ENCODE data around the gene ADGRD2. TPM values are rescaled to one million over a fixed set of nuclear protein-coding genes. Genes with fewer than 3 reads are reported as not detected.

The ADGRD2 gene
- total RNA-seq, 3 donors from 2014 or later (not counting 1 experiment from before 2014, with no cell fraction given), result not detected

DNA sequence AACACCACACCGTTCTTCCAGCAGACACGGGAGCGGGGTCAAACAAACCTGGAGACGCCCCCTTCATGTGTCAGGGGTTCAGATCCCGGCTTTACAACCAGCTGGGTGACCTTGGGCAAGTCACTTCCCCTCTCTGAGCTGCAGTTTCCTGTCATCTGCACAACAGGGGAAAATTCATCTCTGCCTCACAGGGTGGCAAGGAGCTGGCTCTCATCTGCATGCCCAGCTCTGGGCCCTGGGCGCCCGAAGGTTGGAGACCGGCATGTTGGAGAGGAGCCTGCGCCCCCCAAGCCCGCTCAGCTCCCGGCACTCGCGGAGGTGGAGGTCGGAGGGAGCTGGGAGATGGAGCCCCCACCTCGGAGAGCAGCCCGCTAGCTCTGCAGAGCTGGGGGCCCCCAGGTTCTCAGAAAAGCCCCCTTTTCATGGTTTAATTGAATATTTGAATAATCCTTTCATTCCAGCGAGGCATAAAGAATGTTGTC is 36.6 kb downstream of the ADGRD2 start:
- no peaks in the 10 kb centered on the region for H3K9me3 Mint-ChIP-seq
- Histone ChIP-seq H3K27me3 (ENCODE audit: control insufficient read depth, insufficient read depth, low read length) (no peaks in the 10 kb centered on the region), H3K4me3 (ENCODE audit: low read length) (no peak overlapping the region), H3K36me3 (ENCODE audit: control insufficient read depth, insufficient read depth, low read length) (no peaks in the 10 kb centered on the region), H3K4me1 (ENCODE audit: control insufficient read depth, insufficient read depth, low read length) (no peaks in the 10 kb centered on the region), H3K27ac (ENCODE audit: low read length) (no peak overlapping the region), H3K9me3 (ENCODE audit: control insufficient read depth, insufficient read depth, low read length) (no peaks in the 10 kb centered on the region)
- intact Hi-C loops (cut with micrococcal nuclease), result no loop called here
- TF ChIP-seq, protein P1, sequence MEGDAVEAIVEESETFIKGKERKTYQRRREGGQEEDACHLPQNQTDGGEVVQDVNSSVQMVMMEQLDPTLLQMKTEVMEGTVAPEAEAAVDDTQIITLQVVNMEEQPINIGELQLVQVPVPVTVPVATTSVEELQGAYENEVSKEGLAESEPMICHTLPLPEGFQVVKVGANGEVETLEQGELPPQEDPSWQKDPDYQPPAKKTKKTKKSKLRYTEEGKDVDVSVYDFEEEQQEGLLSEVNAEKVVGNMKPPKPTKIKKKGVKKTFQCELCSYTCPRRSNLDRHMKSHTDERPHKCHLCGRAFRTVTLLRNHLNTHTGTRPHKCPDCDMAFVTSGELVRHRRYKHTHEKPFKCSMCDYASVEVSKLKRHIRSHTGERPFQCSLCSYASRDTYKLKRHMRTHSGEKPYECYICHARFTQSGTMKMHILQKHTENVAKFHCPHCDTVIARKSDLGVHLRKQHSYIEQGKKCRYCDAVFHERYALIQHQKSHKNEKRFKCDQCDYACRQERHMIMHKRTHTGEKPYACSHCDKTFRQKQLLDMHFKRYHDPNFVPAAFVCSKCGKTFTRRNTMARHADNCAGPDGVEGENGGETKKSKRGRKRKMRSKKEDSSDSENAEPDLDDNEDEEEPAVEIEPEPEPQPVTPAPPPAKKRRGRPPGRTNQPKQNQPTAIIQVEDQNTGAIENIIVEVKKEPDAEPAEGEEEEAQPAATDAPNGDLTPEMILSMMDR (IDR thresholded peaks at IDR 0.05), result no peak
- no peak overlapping the region for H3K4me3 Mint-ChIP-seq
- 74% methylated on average over 17 of the region's 17 CpGs for WGBS (ENCODE audit: insufficient coverage)
- H3K27ac Mint-ChIP-seq, result no peak overlapping the region
- H3K27me3 Mint-ChIP-seq (ENCODE audit: low read depth in 2 of 2), result peaks cover 2 to 5% of the 10 kb centered on the region in 2 donors
- no peaks in the 10 kb centered on the region for H3K36me3 Mint-ChIP-seq
- ATAC-seq, result no peak
- no peak for DNase-seq
- H3K4me1 Mint-ChIP-seq, result no peaks in the 10 kb centered on the region

DNA sequence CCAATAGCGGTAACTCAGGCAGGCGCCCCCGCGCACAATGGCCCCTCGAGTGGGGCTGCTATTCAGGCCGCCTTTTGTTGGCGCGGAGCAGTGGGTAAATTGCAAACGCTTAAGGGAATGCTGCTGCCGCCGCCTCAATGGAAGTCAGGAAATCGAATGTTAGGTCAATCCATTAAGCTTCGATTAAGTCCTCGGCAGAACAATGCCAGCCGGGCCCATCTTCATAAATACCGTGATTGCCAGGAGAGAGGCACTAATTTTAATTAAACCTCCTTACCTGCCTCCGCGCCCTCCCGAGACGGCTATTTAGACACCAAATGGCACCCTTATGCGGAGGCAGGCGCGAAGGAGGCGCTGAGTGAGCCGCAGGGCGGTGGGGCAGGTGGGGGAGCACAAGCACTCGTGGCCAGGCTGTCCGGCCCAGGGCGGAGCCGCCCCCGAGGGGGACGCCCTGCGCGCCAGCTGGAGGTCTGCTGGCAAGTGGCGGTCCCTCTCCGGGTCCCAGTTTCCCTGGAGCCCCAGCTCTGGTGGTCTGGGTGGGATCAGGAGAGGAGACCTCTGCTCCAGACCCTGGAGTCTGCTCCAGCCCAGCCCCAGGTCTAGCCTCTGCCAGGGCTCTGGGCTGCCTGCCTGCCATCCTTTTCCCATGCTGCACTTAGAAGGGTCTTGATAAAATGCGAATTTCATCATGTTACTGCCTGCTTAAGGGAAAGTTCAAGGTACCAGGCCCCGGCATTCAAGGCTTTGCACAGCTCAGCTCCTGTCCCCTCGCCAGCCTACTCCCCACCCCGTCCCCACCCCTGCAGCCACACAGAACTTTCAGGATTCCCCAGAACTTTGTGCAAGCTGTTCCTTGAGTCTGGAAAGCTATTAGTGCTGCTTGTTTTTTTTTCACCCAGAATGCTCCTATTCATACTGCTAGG is 37.3 kb downstream of the ADGRD2 start:
- H3K36me3 Mint-ChIP-seq, result no peaks in the 10 kb centered on the region
- 86% methylated on average over 40 of the region's 40 CpGs for WGBS (ENCODE audit: insufficient coverage)
- DNase-seq, result no peak
- H3K27ac Mint-ChIP-seq, result no peak overlapping the region
- H3K4me3 ChIP-seq (ENCODE audit: low read length), result no peak overlapping the region
- no peak overlapping the region for H3K4me3 Mint-ChIP-seq
- H3K4me1 Mint-ChIP-seq, result no peaks in the 10 kb centered on the region
- H3K9me3 ChIP-seq (ENCODE audit: control insufficient read depth, insufficient read depth, low read length), result no peaks in the 10 kb centered on the region
- H3K27me3 Mint-ChIP-seq (ENCODE audit: low read depth in 2 of 2), result peaks cover 2 to 5% of the 10 kb centered on the region in 2 donors
- ATAC-seq, result no peak
- intact Hi-C loops (cut with micrococcal nuclease), result no loop called here
- H3K27me3 ChIP-seq (ENCODE audit: control insufficient read depth, insufficient read depth, low read length), result no peaks in the 10 kb centered on the region
- no peaks in the 10 kb centered on the region for H3K9me3 Mint-ChIP-seq
- TF ChIP-seq, protein P1 (IDR thresholded peaks at IDR 0.05), result no peak
- no peaks in the 10 kb centered on the region for H3K36me3 ChIP-seq (ENCODE audit: control insufficient read depth, insufficient read depth, low read length)
- no peaks in the 10 kb centered on the region for H3K4me1 ChIP-seq (ENCODE audit: control insufficient read depth, insufficient read depth, low read length)
- no peak overlapping the region for H3K27ac ChIP-seq (ENCODE audit: low read length)

DNA sequence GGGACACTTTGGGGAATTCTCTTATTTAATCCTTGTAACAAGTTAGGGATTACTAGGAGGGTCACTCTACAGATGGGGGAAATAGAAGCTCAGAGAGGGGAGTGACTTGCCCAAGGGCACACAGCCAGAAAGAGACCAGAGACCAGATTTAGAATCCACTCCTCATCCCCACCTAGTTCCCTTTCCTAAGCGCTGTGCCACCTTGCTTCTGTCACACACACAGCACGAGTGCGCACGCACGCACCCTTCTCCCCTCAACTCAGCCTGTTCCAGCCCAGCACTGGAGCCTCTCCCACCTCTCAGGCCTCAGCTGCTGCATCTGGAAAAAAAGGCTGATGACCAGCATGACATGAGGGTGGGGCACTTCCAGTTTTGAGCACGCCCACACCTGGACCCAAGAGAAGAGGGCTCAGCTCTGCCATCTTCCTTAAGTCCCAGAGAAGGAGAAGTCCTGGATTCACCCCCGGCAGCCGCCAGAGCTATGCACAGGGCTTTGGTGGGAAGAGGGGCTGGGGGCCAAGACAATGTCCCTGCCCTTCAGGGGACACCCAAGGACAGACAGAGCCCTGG is 38.5 kb downstream of the ADGRD2 start:
- TF ChIP-seq, protein P1 (IDR thresholded peaks at IDR 0.05), result no peak
- intact Hi-C loops (cut with micrococcal nuclease), result no loop called here
- no peaks in the 10 kb centered on the region for H3K9me3 ChIP-seq (ENCODE audit: control insufficient read depth, insufficient read depth, low read length)
- no peaks in the 10 kb centered on the region for H3K27me3 ChIP-seq (ENCODE audit: control insufficient read depth, insufficient read depth, low read length)
- H3K36me3 ChIP-seq (ENCODE audit: control insufficient read depth, insufficient read depth, low read length), result no peaks in the 10 kb centered on the region
- ATAC-seq (no peak), DNase-seq (no peak)
- H3K9me3 Mint-ChIP-seq, result no peaks in the 10 kb centered on the region
- H3K27ac Mint-ChIP-seq, result no peak overlapping the region
- no peak overlapping the region for H3K27ac ChIP-seq (ENCODE audit: low read length)
- H3K36me3 Mint-ChIP-seq, result no peaks in the 10 kb centered on the region
- no peaks in the 10 kb centered on the region for H3K4me1 Mint-ChIP-seq
- H3K4me1 ChIP-seq (ENCODE audit: control insufficient read depth, insufficient read depth, low read length), result no peaks in the 10 kb centered on the region
- H3K27me3 Mint-ChIP-seq (ENCODE audit: low read depth in 2 of 2), result peaks cover 2 to 5% of the 10 kb centered on the region in 2 donors
- H3K4me3 Mint-ChIP-seq, result no peak overlapping the region
- WGBS (ENCODE audit: insufficient coverage), result 93% methylated on average over 8 of the region's 8 CpGs
- no peak overlapping the region for H3K4me3 ChIP-seq (ENCODE audit: low read length)
